Endothelial cell of umbilical vein (primary cell): ENCODE data around the gene RBM5. TPM values are rescaled to one million over a fixed set of nuclear protein-coding genes. Genes with fewer than 3 reads are reported as not detected.

Experiments
- BruUV-seq: library from RNA; stranded (reverse); fragments of 400-500 nt; replicated peaks from 2 replicates; lab custom pipeline; 2021; lab: Mats Ljungman, UMichigan
- CTCF ChIA-PET: fragments of 300-600, 350-600 bp; sonication (Branson Sonifier 250); formaldehyde crosslinking; loops from one replicate; lab custom pipeline; 2021; ENCODE audit warnings: antibody characterized with exemption, inconsistent platforms; lab: Charles Lee
- POLR2A ChIA-PET: fragments of 300-600, 350-600 bp; sonication (Branson Sonifier 250); formaldehyde crosslinking; loops from one replicate; lab custom pipeline; 2021; ENCODE audit warnings: antibody characterized with exemption, inconsistent platforms; lab: Charles Lee
- DNase-seq: peaks from one replicate; pipeline ENCODE4 v3.0.0-alpha.2; 2011; ENCODE audit warnings: low read depth, low spot score
- FAIRE-seq: peaks from 2 replicates; lab custom pipeline; 2011; peaks lifted over from hg19 to GRCh38; lab: Jason Lieb, UNC
- H2AFZ ChIP-seq: 2 replicates; pipeline ENCODE4 v1.6.0; 2012; ENCODE audit warnings: low read depth, low read length, control low read depth, inconsistent platforms
- H3K27ac ChIP-seq: 2 replicates; pipeline ENCODE4 v1.5.1; 2011; ENCODE audit warnings: low read depth, mild to moderate bottlenecking, control low read depth, low read length, moderate library complexity; ENCODE audit not compliant: insufficient read depth
- H3K27me3 ChIP-seq, 2 experiments: 2 replicates each; pipeline versions ENCODE4 v1.6.0 to v1.6.1; 2011; ENCODE audit warnings: low read length in 2 of 2, mixed read lengths in 1 of 2; ENCODE audit not compliant: control insufficient read depth in 2 of 2, insufficient read depth in 2 of 2
- H3K36me3 ChIP-seq, 2 experiments: 2 replicates in 1 of 2; 3 replicates in 1 of 2; pipeline ENCODE4 v1.5.1; 2011; ENCODE audit warnings: low read length in 2 of 2, mild to moderate bottlenecking in 1 of 2, moderate library complexity in 1 of 2; ENCODE audit not compliant: control insufficient read depth in 2 of 2, insufficient read depth in 2 of 2; ENCODE audit errors: extremely low read depth in 1 of 2
- H3K4me1 ChIP-seq: 3 replicates; pipeline ENCODE4 v1.5.1; 2011; ENCODE audit warnings: mild to moderate bottlenecking, low read length; ENCODE audit not compliant: control insufficient read depth, insufficient read depth; ENCODE audit errors: extremely low read depth
- H3K4me2 ChIP-seq: 2 replicates; pipeline ENCODE4 v1.6.1; 2011; ENCODE audit warnings: low read length, control low read depth, mixed read lengths; ENCODE audit not compliant: insufficient read depth
- H3K4me3 ChIP-seq, 3 experiments: fragments of 200-600 bp in 1 of 3; sonication (generic), shearing (Covaris generic) in 1 of 3; replicated peaks in 1 of 3; 2 replicates each; pipeline ENCODE4 v1.5.1; 2011 to 2016; ENCODE audit warnings: control low read depth in 3 of 3, low read length in 3 of 3, mild to moderate bottlenecking in 2 of 3, inconsistent platforms in 1 of 3, low read depth in 1 of 3, moderate library complexity in 1 of 3; ENCODE audit not compliant: insufficient read depth in 1 of 3
- H3K79me2 ChIP-seq: 2 replicates; pipeline ENCODE4 v1.6.0; 2012; ENCODE audit warnings: low read length, inconsistent platforms; ENCODE audit not compliant: control insufficient read depth, insufficient read depth
- H3K9ac ChIP-seq: replicated peaks from 2 replicates; pipeline ENCODE3; 2011; ENCODE audit warnings: low read length, control low read depth; ENCODE audit not compliant: insufficient read depth; ENCODE audit errors: extremely low read depth
- H3K9me1 ChIP-seq: replicated peaks from 3 replicates; pipeline ENCODE4 v1.6.0; 2011; ENCODE audit warnings: mild to moderate bottlenecking, low read length; ENCODE audit not compliant: control insufficient read depth, insufficient read depth; ENCODE audit errors: extremely low read depth
- H3K9me3 ChIP-seq: replicated peaks from 2 replicates; pipeline ENCODE4 v1.5.1; 2012; ENCODE audit warnings: low read length, inconsistent platforms; ENCODE audit not compliant: control insufficient read depth, insufficient read depth
- H4K20me1 ChIP-seq: replicated peaks from 2 replicates; pipeline ENCODE3; 2011; ENCODE audit warnings: mild to moderate bottlenecking, low read length; ENCODE audit not compliant: control insufficient read depth, insufficient read depth; ENCODE audit errors: extremely low read depth
- EZH2 ChIP-seq: IDR thresholded peaks from 2 replicates; pipeline ENCODE4 v1.6.1; 2012; ENCODE audit warnings: borderline replicate concordance, low read depth, mild to moderate bottlenecking, moderate library complexity, low read length, inconsistent platforms; ENCODE audit not compliant: severe bottlenecking
- FOS ChIP-seq: IDR thresholded peaks from 2 replicates; pipeline ENCODE4 v1.6.1; 2011; ENCODE audit warnings: mild to moderate bottlenecking, low read length, moderate library complexity, borderline replicate concordance; ENCODE audit not compliant: insufficient read depth
- GATA2 ChIP-seq: IDR thresholded peaks from 2 replicates; pipeline ENCODE4 v1.7.0; 2011; ENCODE audit warnings: low read depth, mild to moderate bottlenecking, moderate library complexity, mixed read lengths, low read length; ENCODE audit not compliant: insufficient read length, insufficient read depth
- JUN ChIP-seq: IDR thresholded peaks from 2 replicates; pipeline ENCODE4 v1.6.1; 2011; ENCODE audit warnings: borderline replicate concordance, low read depth; ENCODE audit not compliant: insufficient read length, insufficient read depth
- MYC ChIP-seq: IDR thresholded peaks from one replicate; pipeline ENCODE4 v1.6.1; 2011; ENCODE audit warnings: mild to moderate bottlenecking, low read depth, low read length
- POLR2A ChIP-seq: IDR thresholded peaks from 2 replicates; pipeline ENCODE4 v1.6.1; 2012; ENCODE audit warnings: low read depth, mild to moderate bottlenecking, control low read depth, low read length
- POLR2AphosphoS5 ChIP-seq: IDR thresholded peaks from 2 replicates; pipeline ENCODE4 v1.6.1; 2012; ENCODE audit warnings: low read depth, mild to moderate bottlenecking, control low read depth, low read length, moderate library complexity; ENCODE audit not compliant: insufficient read depth
- dilution Hi-C: fragments of 300-500 bp; cut with MboI; formaldehyde crosslinking; loops from one replicate; pipeline ENCODE4 v1.15.0; 2019; ENCODE audit warnings: low sequenced_read_pairs; ENCODE audit not compliant: extremely low pct_ligation_motif_present
- intact Hi-C: fragments of 100-400 bp; cut with micrococcal nuclease; formaldehyde crosslinking; loops from one replicate; pipeline ENCODE4 v1.10.0; 2022
- polyA plus RNA-seq, 4 experiments: library from polyadenylated mRNA; depleted of rRNA in 3 of 4; stranded (reverse) in 3 of 4; unstranded in 1 of 4; fragments of >200 nt; gene quantifications; 2 replicates each; pipeline versions ENCODE4 v1.2.1 to v1.2.3, GENCODE V29; 2011 to 2012; ENCODE audit warnings: missing spikeins in 1 of 4
- total RNA-seq: library from RNA; stranded (reverse); gene quantifications from 2 replicates; pipeline ENCODE4 v1.2.3, GENCODE V29; 2021
- TF ChIP-seq, protein P1 (sequence below), 2 donors: IDR thresholded peaks; 1 replicate in 1 of 2; 2 replicates in 1 of 2; pipeline ENCODE4 v1.5.1; 2011; ENCODE audit warnings: low read length in 2 of 2, mild to moderate bottlenecking in 2 of 2, moderate library complexity in 2 of 2, control low read depth in 1 of 2, inconsistent platforms in 1 of 2, low read depth in 1 of 2; ENCODE audit not compliant: insufficient read depth in 1 of 2; ENCODE audit errors: extremely low read depth in 1 of 2
- TF ChIP-seq, protein P2 (sequence below): IDR thresholded peaks from 2 replicates; pipeline ENCODE4 v1.6.1; 2011; ENCODE audit not compliant: insufficient read depth, insufficient read length

The RBM5 gene
- total and polyA plus RNA-seq, 2 donors (not counting 3 experiments of a cell fraction or from before 2014, with no cell fraction given), result 190 to 218 TPM

DNA sequence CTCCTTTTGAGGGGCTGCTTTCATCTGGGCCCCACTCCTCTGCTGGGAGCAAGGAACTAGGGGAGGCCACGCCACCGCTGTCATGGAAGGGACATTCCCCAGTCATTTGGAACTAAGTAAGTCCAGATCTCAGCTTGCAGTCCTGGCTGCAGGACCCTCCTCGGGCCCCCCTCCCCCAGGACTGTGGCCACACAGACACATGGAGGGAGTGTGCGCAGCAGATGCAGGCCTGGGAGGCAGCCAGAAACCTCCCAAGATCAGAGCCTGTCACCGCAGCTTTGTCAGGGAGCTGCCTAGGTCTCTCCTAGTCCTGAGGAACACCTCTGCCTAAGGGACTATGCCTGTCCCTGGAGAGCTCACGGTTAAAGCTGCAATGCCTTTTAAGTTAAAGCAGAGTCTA lies 59.1 kb downstream of the RBM5 start:
- no TSS peak for BruUV-seq
- DNase-seq (no peak), FAIRE-seq (no peak)
- Histone ChIP-seq H3K4me1 (no peaks in the 10 kb centered on the region), H3K36me3 (no peaks in the 10 kb centered on the region), H3K9ac (no peak overlapping the region), H3K79me2 (no peaks in the 10 kb centered on the region), H2AFZ (no peak overlapping the region), H3K9me3 (no peaks in the 10 kb centered on the region), H3K4me2 (no peak overlapping the region), H3K4me3 (no peak overlapping the region), H3K27ac (no peak overlapping the region), H3K9me1 (no peaks in the 10 kb centered on the region), H3K27me3 (no peaks in the 10 kb centered on the region), H4K20me1 (no peaks in the 10 kb centered on the region)
- POLR2A ChIA-PET, result no interaction called here
- intact Hi-C loops (no loop called here), dilution Hi-C loops (no loop called here)
- CTCF ChIA-PET, result interaction anchor here (0.6 kb wide), 1 partner anchor 487 kb away, joined by 3 read pairs; no protein-coding TSS in a partner anchor
- TF ChIP-seq POLR2AphosphoS5, result no peak
- TF ChIP-seq GATA2, result no peak
- TF ChIP-seq, protein P1, sequence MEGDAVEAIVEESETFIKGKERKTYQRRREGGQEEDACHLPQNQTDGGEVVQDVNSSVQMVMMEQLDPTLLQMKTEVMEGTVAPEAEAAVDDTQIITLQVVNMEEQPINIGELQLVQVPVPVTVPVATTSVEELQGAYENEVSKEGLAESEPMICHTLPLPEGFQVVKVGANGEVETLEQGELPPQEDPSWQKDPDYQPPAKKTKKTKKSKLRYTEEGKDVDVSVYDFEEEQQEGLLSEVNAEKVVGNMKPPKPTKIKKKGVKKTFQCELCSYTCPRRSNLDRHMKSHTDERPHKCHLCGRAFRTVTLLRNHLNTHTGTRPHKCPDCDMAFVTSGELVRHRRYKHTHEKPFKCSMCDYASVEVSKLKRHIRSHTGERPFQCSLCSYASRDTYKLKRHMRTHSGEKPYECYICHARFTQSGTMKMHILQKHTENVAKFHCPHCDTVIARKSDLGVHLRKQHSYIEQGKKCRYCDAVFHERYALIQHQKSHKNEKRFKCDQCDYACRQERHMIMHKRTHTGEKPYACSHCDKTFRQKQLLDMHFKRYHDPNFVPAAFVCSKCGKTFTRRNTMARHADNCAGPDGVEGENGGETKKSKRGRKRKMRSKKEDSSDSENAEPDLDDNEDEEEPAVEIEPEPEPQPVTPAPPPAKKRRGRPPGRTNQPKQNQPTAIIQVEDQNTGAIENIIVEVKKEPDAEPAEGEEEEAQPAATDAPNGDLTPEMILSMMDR (IDR thresholded peaks at IDR 0.05; ENCODE audit: extremely low read depth in 1 of 2, insufficient read depth in 1 of 2, low read depth in 1 of 2, low read length in 2 of 2), result no peak
- no peak for TF ChIP-seq POLR2A
- TF ChIP-seq FOS, result no peak
- no peak for TF ChIP-seq EZH2

DNA sequence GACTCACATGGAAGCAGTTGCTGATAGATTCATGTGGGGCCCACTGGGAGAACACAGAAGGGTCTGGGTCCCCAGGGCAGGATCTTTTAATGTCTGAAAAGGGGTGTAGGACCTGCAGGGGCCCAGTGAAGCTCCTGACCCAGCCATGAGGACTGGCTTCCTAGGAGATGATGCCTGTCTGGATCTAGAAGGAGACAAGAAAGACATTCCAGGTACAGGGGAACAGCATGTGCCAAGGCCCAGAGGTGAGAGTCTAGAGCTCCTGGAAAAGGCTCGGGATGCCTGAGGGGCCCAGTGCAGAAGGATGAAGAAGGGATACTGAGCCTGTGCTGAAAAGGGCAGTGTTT lies 61.7 kb downstream of the RBM5 start:
- CTCF ChIA-PET, result interaction anchor here (0.8 to 1.0 kb wide), 3 partner anchors 28 to 43 kb away, joined by 3 to 5 read pairs (median 5); no protein-coding TSS in a partner anchor

More for the DNA sequence above, 61.7 kb downstream of the RBM5 start:
- no peak overlapping the region for H3K9ac ChIP-seq
- H3K9me1 ChIP-seq, result no peaks in the 10 kb centered on the region
- dilution Hi-C loops (no loop called here), intact Hi-C loops (no loop called here)
- H3K36me3 ChIP-seq, result no peaks in the 10 kb centered on the region
- DNase-seq, result no peak
- H3K4me2 ChIP-seq, result no peak overlapping the region
- FAIRE-seq, result no peak
- H3K27ac ChIP-seq, result no peak overlapping the region
- TF ChIP-seq GATA2 (no peak), MYC (no peak), POLR2A (no peak), POLR2AphosphoS5 (no peak), FOS (no peak), EZH2 (no peak), JUN (no peak)
- TF ChIP-seq, protein P2, sequence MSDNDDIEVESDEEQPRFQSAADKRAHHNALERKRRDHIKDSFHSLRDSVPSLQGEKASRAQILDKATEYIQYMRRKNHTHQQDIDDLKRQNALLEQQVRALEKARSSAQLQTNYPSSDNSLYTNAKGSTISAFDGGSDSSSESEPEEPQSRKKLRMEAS, result no peak
- TF ChIP-seq, protein P1 (IDR thresholded peaks at IDR 0.05; ENCODE audit: extremely low read depth in 1 of 2, insufficient read depth in 1 of 2, low read depth in 1 of 2, low read length in 2 of 2), result no peak
- H3K27me3 ChIP-seq, result no peaks in the 10 kb centered on the region
- no peaks in the 10 kb centered on the region for H3K9me3 ChIP-seq
- BruUV-seq, result no TSS peak
- peaks cover under 1% of the 10 kb centered on the region for H3K79me2 ChIP-seq
- POLR2A ChIA-PET, result no interaction called here
- no peak overlapping the region for H3K4me3 ChIP-seq
- no peak overlapping the region for H2AFZ ChIP-seq
- no peaks in the 10 kb centered on the region for H4K20me1 ChIP-seq
- H3K4me1 ChIP-seq, result peaks cover 7% of the 10 kb centered on the region
